K562 (cell line): ENCODE measurements around the gene ZNF609. TPM values are rescaled to one million over a fixed set of nuclear protein-coding genes. Genes with fewer than 3 reads are reported as not detected.

Experiments
- ATF3 ChIP-seq, 2 experiments: fragments of 450-650 bp in 1 of 2; sonication (generic) in 1 of 2; formaldehyde crosslinking in 1 of 2; IDR thresholded peaks in 1 of 2; conservative IDR thresholded peaks in 1 of 2; 2 replicates each; pipeline versions ENCODE4 v1.6.1 to v1.8.1; 2016 to 2023; ENCODE audit warnings: mild to moderate bottlenecking in 2 of 2, moderate library complexity in 2 of 2, inconsistent platforms in 1 of 2, missing genetic modification reagents in 1 of 2
- HNRNPL ChIP-seq: fragments of 200-400 bp; formaldehyde crosslinking; IDR thresholded peaks from 2 replicates; pipeline ENCODE4 v1.6.1; 2017; ENCODE audit warnings: low read depth, mild to moderate bottlenecking, low read length
- MECOM ChIP-seq: fragments of 250-450 bp; sonication (Bioruptor Pico); IDR thresholded peaks from 2 replicates; pipeline ENCODE4 v1.8.0; 2022; ENCODE audit warnings: inconsistent platforms
- MLLT1 ChIP-seq, 2 experiments: fragments of 450-650 bp; IDR thresholded peaks; 2 replicates each; pipeline ENCODE4 v1.6.1; 2016
- MTA2 ChIP-seq: fragments of 450-650 bp; IDR thresholded peaks from 2 replicates; pipeline ENCODE4 v1.6.1; 2016; ENCODE audit warnings: low read depth
- NFYB ChIP-seq: IDR thresholded peaks from 2 replicates; pipeline ENCODE4 v1.6.1; 2011; ENCODE audit warnings: mild to moderate bottlenecking, moderate library complexity; ENCODE audit not compliant: insufficient read length; ENCODE audit errors: extremely low read depth
- PTTG1 ChIP-seq: fragments of 450-650 bp; IDR thresholded peaks from 2 replicates; pipeline ENCODE4 v1.6.1; 2016; ENCODE audit warnings: low read depth, mild to moderate bottlenecking, missing genetic modification characterization, missing compliant biosample characterization
- SMARCA4 ChIP-seq: fragments of 450-650 bp; IDR thresholded peaks from 2 replicates; pipeline ENCODE4 v1.6.1; 2016
- TCF15 ChIP-seq: fragments of 250-450 bp; sonication (Bioruptor Pico); IDR thresholded peaks from 2 replicates; pipeline ENCODE4 v1.8.0; 2022; ENCODE audit warnings: moderate library complexity, mild to moderate bottlenecking, inconsistent platforms
- TEAD4 ChIP-seq, 2 experiments: sonication (generic) in 1 of 2; formaldehyde crosslinking in 1 of 2; IDR thresholded peaks; 2 replicates each; pipeline versions ENCODE4 v1.6.1 to v1.8.0; 2012 to 2022; ENCODE audit warnings: borderline replicate concordance in 1 of 2, inconsistent platforms in 1 of 2, low read length in 1 of 2, mild to moderate bottlenecking in 1 of 2, missing genetic modification reagents in 1 of 2
- ZNF407 ChIP-seq: fragments of 450-650 bp; IDR thresholded peaks from 2 replicates; pipeline ENCODE4 v1.6.1; 2016; ENCODE audit warnings: low read depth
- polyA plus RNA-seq, 8 experiments: library from polyadenylated mRNA; depleted of rRNA in 4 of 8; stranded (reverse) in 5 of 8; unstranded in 3 of 8; fragments of >200 nt; fragmentation: Nextera tagmentation in 2 of 8; fragmentation: Illumina TruSeq in 1 of 8; extraction: Ambion mirVana in 2 of 8; extraction: Trizol in 1 of 8; gene quantifications; 2 replicates each; pipeline versions ENCODE4 v1.2.1 to v1.2.3, GENCODE V29; 2011 to 2014; ENCODE audit warnings: inconsistent platforms in 1 of 8, missing spikeins in 1 of 8
- total RNA-seq, 7 experiments: library from RNA; depleted of rRNA in 6 of 7; stranded (reverse); fragments of >200 nt in 6 of 7; fragmentation: Illumina TruSeq in 2 of 7; extraction: Trizol in 2 of 7; gene quantifications; 2 replicates each; pipeline versions ENCODE4 v1.2.1 to v1.2.3, GENCODE V29; 2011 to 2021; ENCODE audit warnings: low replicate concordance in 1 of 7

ZNF609 gene
- total and polyA plus RNA-seq, 9 of the 15 experiments (the other 6 are each of a cell fraction or from before 2014, with no cell fraction given) = 3.0 to 38.7 (median 17.8) TPM

GRCh38 chr15:64460724-64461720 is 644 bp downstream of the ZNF609 start (continued):
- TF ChIP-seq ZNF407 (no peak), HNRNPL (no peak), ATF3 (IDR thresholded peaks at IDR 0.05) (no peak), ATF3 (CRISPR knock-in tag; conservative IDR thresholded peaks at IDR 0.05) (no peak), MECOM (CRISPR knock-in tag) (no peak), NFYB (no peak), TEAD4 (IDR thresholded peaks at IDR 0.05; ENCODE audit: low read length) (no peak), TEAD4 (CRISPR knock-in tag; IDR thresholded peaks at IDR 0.05; ENCODE audit: borderline replicate concordance) (no peak), PTTG1 (tag) (no peak), MTA2 (no peak), TCF15 (no peak), MLLT1 (IDR thresholded peaks at IDR 0.05) (no peak; a peak in 1 of 4 replicates), SMARCA4 (no peak)
